Measurements from ENCODE around the gene MINPP1.

The MINPP1 gene

DNA sequence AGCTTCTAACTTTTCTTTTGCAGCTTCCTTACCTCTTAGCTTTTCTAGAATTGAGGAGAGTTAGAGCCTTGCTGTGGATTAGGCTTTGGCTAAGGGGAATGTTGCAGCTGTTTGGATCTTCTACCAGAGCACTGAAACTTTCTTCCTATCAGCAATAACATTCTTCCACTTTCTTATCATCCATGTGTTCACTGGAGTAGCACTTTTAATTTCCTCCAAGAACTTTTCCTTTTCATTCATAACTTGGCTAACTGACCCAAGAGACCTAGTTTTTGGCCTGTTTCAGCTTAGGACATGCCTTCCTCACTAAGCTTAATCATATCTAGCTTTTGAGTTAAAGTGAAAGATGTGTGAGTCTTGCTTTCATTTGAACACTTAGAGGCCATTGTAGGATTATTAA is 19.6 kb downstream of the MINPP1 start:
- DNase-seq = no peak

DNA sequence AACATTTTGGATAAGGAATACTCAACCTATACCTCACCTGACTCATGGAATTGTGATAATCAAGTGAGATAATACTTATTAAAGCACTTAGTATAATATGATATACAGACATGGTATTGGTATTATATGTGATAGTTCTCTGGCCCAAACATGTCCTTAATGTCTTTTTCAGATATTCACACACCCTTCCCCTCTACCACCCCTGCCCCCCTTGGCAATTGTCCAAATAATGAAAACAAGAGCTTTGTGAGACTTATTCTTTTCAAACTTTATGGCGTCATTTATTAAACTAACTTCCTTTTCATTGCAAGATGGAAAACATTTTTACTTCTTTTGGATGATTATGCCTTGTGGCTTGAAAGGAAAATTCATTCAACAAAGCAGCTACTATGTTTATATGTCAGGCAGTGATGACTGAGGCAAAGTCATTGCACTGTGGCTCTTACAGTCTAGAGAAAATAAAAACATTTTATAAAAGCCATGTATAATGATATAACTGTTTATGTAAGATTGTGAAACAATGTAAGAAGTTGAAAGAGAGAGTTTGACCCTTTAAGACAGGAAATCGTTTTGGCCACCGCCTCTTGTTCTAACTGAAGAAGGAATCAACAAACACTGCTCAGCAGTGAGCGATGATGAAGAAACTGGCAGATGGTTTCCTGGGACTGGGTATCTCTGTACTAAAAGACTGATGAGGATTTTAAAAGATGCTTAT is 27.4 kb downstream of the MINPP1 start:
- DNase-seq = no peak

DNA sequence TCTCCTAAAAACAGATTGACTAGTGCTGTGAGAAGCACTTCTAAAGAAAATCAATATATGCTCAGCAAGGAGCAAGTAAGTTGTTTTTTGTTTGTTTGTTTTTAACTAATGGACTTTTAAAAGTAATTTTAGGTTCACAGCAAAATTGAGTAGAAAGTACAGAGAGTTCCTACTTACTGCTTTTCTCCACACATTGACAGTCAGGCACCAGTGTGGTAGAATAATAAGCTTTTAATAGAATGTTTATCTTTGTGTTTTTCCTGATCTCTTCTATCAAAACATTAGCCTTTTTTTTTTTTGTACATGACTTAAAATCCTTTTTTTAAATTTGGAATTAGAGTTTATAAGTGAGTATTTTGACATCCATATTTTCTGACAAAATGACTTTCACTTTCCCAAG is 28.0 kb downstream of the MINPP1 start:
- DNase-seq = no peak

DNA sequence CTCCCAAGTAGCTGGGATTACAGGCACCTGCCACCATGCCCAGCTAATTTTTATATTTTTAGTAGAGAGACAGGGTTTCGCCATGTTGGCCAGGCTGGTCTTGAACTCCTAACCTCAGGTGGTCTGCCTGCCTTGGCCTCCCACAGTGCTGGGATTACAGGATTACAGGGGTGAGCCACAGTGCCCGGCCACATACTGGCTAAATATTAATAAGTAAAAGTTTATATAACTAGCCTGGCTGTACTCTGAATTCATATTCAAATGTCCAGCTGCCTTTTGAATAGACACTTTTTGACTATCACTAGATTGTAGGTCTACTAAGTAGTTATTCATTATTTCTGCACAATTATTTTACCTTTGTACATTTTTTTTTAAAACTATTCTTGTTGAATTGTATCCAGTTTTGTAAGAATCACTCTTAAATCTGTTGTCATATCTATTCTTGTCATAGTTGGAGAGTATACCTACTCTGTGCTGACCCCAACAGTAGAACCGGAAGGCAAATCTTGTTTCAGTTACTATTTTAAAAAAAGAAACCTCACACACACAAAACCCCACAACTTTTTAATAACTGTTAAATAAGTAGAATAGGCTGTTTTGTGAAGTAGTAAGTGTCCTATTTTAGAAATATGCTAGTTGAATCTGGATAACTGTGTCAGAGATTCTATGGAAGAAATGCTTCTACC is 29.6 kb downstream of the MINPP1 start:
- no peak for DNase-seq

DNA sequence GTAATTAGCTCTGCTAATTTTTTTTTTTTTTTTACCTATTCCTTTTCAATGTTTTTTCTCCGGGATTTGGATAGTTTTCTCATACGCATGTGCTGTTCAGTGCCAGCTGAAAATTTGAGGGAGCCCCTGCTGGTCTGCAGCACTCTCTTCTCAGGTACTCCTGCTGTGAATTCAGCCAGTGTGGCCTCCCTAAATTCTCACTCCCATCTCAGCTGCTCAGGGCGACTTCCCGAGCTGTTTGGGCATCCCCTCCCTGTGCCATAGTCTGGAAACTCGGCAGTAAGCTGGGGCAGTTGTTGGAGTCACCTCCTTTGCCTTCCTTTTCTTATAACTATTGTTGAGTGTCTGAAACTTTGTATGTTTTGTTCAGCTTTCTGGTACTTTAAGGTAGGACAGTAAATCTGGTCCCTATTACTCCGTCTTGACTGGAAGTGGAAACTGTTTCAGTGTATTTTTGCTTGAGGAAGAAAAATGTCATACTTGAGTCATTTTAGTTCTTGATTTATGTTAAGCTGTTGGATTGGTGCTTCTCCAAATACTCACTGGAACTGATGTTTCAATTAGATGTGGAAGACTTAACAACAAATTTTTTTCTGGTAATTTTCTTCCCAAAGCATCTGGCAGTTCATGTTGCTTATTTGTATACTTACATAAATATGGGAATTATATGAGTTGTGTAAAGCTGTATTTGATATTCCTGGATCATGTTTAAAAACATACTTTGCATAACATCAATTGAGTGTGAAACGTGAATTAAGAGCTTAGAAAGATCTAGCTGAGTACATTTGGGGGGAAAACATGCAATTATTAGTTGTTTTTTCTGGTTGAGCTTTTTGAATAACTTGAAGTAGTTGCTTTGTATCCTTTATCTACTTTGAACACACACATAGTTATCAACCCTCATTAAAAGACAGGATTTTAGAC is 33.7 kb downstream of the MINPP1 start:
- no peak for DNase-seq

DNA sequence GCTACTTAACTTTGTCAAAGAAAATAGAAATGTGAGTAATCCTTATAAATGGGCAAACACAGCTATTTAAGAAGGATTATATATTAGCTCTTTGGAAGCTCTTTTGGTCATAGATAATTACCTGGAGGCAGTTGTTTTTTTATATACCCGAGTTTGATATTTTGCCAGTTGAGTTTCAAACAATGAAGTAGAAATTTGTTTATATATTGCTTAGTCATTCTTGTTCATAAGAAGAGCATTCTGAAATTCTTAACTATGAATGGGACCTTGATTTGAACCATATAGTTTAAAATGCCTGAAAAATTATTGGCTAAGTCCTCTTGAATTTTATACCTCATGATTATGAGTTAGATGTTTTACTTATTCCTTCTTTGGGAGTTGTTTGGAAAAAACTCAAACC is 36.4 kb downstream of the MINPP1 start:
- no peak for DNase-seq

DNA sequence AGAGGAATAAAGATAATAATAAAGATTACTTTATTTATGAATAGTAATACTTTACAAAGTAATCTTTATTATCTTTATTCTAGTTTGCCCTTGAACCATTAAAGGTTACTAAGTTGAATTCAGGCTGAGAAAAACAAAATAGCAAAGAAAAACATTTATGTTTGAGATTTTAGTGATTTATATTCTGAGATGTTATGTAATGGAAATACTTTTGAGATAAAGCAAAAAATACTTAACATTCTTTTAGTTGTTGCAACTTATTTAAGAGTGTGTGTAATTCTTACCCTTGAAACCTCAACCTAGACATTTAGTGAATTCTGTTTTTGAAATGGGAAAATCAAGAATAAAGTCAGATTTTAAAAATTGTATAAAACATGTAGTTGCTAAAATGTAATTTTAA is 40.0 kb downstream of the MINPP1 start:
- no peak for DNase-seq

DNA sequence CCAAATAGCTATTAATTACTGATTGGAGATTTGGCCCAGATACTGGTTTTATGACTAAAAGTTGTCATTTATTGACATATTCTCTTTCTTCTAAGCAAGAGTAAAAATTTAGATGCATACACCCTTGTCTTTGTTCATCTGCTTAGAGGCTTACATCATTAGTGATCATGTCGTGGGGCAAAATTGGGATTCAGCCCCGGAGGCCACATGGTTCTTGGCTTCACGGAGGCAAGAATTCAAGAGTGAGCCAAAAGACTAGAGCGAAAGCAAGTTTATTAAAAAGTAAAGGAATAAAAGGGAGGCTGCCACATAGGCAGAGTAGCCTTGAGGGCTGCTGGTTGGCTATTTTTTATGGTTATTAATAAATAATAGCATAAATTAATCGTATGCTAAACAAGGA is 41.1 kb downstream of the MINPP1 start:
- no peak for DNase-seq

DNA sequence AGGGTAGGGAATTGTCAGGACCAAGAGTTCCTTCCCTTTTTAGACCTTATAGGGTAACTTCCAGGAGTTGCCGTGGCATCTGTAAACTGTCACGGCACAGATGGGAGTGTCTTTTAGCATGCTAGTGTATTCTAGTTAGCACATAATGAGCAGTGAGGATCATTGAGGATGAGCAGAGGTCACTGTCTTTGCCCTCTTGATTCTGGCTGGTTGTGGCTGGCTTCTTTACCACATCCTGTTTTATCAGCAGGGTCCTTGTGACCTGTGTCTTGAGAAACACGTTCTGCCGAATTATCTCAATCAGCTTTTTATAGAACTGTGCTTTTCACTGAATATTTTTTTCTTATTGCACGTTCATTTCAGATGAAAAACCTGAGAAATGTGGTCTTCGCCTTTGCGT is 41.5 kb downstream of the MINPP1 start:
- DNase-seq = no peak

DNA sequence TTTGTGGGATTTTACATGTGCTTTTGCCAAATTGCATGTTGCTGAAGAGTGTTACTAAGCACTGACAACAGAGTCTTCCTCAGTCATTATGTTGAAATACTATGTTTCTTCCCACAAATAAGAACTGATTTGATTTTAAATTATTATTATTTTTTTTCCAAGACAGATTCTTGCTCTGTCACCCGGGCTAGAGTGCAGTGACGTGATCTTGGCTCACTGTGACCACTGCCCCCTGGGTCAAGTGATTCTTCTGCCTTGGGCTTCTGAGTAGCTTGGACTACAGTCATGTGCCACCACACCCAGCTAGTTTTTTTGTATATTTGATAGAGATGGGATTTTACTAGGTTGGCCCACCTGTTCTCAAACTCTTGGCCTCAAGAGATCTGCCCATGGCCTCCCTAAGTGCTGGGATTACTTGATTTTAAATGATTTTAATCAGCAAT is 42.3 kb downstream of the MINPP1 start:
- no peak for DNase-seq

DNA sequence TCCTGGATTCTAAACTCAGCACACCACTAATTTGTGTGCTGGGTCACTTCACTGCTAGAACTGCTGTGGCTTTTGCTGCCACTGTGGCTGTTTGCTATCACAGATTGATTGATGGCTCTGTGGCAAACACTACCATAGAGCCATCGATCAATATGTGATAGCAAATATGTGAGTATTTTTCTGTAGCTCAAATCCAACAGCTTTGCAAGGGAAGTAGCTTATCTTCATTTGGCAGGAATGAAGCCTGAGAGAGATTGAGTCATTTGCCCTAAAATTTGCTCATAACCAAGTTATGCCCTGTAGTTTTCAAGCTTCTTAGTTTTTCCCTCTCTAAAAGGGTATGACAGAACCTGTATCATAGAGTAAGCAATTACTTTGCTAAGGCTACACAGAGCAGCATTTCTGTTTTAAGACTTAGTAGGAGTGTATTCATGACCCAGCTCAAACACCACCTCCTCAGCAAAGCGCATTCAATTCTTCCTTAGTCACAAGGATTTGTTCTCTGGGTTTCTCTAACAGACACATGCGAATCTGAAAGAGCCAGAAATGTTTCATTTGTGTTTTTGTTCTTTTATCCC is 43.1 kb downstream of the MINPP1 start:
- DNase-seq = no peak

DNA sequence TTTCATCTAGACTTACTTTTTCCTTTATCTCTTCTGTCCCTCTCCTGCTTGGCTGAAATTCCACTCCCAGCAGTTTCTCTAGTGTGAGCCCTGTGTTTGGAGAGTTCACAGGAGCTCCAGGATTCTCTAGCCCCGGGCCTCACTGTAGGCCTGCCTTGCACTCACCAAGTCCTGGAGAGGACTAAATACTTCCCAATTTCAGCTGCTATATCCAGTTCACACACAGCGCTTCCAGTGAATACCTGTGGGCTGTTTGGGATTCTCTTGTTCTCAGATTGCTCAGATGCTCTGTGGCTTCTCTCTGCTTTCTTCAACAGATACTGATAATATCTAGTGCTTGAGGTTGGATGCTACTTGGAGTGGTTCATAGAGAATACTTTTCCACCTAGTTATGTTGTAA is 46.0 kb downstream of the MINPP1 start:
- no peak for DNase-seq

DNA sequence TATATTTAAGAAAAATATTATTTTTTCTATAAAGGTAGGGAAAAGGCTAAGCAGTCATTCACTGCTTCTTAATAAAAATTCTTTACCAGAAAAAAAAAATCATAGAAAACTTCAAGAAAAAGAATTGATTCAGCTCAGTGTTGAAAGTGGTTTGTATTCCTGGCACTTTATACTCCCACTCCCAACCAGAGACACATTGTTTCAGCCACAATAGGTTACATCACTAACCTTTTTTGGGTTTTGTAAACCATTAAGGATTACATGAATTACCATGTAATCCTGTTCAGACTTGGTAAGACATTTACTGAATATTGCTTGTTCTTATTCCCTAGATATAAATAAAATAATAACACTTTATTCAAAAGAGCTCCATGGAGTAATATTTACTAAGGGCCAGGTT is 46.6 kb downstream of the MINPP1 start:
- no peak for DNase-seq

DNA sequence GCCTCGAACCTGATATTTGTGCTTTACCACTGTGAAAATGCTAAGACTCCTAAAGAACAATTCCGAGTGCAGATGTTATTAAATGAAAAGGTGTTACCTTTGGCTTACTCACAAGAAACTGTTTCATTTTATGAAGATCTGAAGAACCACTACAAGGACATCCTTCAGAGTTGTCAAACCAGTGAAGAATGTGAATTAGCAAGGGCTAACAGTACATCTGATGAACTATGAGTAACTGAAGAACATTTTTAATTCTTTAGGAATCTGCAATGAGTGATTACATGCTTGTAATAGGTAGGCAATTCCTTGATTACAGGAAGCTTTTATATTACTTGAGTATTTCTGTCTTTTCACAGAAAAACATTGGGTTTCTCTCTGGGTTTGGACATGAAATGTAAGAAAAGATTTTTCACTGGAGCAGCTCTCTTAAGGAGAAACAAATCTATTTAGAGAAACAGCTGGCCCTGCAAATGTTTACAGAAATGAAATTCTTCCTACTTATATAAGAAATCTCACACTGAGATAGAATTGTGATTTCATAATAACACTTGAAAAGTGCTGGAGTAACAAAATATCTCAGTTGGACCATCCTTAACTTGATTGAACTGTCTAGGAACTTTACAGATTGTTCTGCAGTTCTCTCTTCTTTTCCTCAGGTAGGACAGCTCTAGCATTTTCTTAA is 47.7 kb downstream of the MINPP1 start:
- DNase-seq = no peak

DNA sequence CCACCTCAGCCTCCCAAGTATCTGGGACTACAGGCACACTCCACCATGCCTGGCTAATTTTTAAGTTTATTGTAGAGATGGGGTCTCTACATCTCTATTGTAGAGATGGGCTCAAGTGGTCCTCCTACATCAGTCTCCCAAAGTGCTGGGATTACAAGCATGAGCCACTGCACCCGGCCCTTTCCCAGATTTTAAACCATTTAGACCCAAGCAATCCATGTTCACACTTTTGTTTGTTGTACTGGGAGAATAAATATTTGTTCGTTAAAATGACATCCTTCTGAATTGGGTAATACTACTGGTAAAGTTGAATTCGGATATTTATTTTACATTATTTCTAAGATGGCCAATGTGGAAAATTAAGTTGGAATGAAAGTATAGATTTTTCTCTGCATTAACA is 52.7 kb downstream of the MINPP1 start:
- no peak for DNase-seq

DNA sequence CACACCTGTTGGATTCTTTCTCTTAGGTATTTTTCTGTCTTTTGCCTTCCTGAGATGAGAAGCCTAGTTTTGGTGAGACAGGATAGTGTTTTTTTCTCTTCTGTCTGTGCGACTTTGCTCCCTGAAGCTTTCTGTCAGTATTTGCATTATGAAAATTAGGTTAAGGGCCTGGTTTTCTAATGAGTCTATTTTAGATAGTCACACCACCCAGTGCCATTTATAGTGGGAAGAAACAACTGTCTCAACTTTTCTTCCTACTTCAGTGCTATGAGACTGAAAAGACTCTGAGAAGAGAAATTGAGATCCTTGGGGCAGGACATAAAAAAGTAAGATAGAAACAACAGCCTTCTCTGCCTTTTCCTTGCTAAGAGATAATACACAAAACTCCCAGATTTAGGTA is 53.6 kb downstream of the MINPP1 start:
- DNase-seq = no peak

DNA sequence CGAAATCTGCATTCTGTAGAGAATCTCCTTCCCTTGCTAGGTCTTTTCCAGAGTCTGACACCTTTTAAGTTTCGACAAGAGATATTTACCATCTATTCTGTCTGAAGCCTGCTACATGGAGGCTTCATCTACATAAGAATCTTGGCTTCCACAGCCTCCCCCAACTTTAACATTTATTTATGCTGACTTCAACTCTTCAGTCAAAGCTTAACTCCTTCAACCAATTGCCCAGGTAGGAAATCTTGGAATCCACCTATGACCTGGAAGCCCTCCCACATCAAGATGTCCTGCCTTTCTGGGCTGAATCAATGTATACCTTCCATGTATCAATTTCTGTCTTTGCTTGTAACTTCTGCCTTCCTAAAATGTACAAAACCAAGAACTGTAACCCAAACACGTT is 54.7 kb downstream of the MINPP1 start:
- DNase-seq = no peak

DNA sequence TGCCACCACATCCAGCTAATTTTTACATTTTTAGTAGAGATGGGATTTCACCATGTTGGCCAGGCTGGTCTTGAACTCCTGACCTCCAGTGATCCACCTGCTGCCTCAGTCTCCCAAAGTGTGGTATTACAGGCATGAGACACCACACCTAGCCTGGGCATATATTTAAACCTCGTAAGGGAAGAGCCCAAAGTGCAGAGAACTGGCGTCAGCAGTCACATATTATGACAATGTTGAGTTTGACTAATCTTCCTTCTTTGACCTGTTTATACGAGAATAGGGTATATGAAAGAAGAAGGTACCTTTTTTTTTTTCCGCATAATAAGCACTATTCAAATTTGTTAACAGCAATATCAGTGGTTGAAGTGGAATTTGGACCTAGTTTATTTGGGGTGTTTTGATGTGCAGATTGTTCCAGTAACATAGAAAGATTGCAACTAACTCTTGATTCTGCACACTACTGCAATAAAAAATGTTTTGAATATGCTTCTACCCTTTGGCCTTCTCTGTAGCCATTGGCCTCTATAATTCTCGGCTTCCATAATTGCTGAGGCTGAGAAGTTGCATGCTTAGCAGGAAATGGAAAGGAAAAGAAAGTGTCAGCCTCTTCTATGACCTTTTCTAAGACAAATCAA is 55.9 kb downstream of the MINPP1 start:
- no peak for DNase-seq

DNA sequence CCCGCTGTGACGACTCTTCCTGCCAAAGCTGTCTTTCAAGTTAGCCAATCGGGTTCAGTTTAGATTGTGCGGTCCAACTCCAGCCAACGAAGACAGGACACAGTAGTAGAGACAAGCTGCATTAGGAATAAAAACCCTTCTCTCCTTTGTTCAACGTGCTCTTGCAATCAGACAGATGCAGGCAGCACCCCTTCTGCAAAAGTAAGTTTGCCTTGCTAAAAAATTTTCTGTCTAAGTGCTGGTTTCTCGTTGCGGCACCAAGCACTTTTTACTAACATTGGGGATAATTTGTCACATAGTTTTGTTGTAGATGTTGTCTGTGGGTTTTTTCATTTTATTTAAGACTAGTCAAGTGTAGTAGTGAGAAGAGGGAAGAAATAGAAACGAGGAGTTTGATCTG is 58.1 kb downstream of the MINPP1 start:
- no peak for DNase-seq

DNA sequence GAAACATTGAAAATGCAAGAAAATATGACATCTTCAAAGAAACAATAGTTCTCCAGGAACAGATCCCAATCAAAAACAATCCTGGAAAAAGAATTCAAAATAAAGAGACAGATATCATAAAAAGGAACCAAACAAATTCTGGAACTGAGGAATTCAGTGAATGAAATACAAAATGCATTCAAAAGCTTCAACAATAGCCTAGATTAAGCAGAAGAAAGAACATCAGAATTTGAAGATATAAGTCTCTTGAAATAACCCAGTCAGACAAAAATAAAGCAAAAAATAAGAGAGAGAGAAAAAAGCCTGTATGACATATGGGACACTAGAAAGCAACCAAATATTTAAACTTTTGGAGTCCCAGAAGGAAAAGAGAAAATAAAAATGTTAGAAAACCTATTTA is 60.3 kb downstream of the MINPP1 start:
- no peak for DNase-seq

DNA sequence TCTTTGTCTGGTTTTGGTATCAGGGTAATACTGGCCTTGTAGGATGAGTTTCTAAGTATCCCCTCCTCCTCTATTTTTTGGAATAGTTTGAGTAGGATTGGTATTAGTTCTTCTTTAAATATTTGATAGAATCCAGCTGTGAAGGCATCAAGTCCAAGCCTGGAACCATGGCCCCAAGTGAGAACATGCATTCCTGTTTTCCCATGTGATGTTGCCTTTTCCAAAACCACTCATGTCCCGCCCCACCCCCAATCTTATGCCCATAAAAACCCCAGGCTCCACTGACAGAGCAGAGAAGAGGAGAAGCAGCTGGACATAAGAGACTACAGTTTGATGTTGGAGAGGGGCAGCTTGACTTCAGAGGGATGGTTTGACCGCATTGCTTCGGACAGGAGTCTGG is 71.2 kb downstream of the MINPP1 start:
- DNase-seq = no peak

DNA sequence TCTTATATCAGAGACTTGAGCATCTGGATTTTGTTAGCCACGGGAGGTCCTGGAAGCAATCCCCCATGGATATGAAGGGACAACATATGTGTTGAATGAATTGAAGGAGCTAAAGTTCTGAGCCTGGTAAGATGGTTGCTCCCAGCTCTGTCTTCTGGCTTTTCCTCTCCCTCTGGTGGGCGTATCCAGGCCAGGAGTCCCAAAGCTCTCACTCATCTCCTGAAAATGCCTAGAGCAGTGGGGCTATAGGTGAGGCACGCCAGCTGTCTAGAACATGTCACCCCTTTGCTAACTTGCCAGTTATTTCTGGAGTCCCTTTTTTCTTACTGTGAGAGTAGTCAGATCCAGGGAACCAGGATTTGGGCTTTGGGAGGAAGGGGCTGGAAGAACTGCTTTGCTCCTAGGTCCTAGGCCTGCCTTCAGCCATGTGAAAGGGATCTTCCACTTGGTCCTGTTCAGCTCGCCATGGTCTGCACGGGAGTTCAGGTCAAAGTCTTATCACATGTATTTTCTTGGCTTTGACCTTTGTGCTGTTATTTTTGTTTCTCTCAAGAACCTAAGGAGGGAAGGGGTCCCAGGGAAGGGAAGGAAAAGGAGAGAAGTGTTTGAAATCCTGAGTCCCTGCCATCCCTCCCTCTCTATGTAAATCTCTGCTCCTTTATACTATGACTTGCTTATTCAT is 73.6 kb downstream of the MINPP1 start:
- no peak for DNase-seq
